Glutamatergic neuron (in vitro differentiated cells): ENCODE results near the gene CLDN20. TPM values are rescaled to one million over a fixed set of nuclear protein-coding genes. Genes with fewer than 3 reads are reported as not detected.

ENCODE experiments used
- DNase-seq: peaks from one replicate; pipeline ENCODE4 v3.0.0; 2022
- H3K27ac Mint-ChIP-seq: one replicate; pipeline ENCODE4 v1.8.0; 2020; ENCODE audit warnings: mild to moderate bottlenecking, mixed read lengths, inconsistent platforms; ENCODE audit not compliant: unreplicated experiment
- H3K27me3 Mint-ChIP-seq: one replicate; pipeline ENCODE4 v1.8.0; 2020; ENCODE audit warnings: mild to moderate bottlenecking, moderate library complexity, mixed read lengths, inconsistent platforms; ENCODE audit not compliant: unreplicated experiment
- H3K36me3 Mint-ChIP-seq: one replicate; pipeline ENCODE4 v1.8.0; 2020; ENCODE audit warnings: mild to moderate bottlenecking, mixed read lengths, inconsistent platforms; ENCODE audit not compliant: unreplicated experiment
- H3K4me1 Mint-ChIP-seq: one replicate; pipeline ENCODE4 v1.8.0; 2020; ENCODE audit warnings: mild to moderate bottlenecking, low read depth, mixed read lengths, inconsistent platforms; ENCODE audit not compliant: unreplicated experiment
- H3K4me3 Mint-ChIP-seq: one replicate; pipeline ENCODE4 v1.8.0; 2020; ENCODE audit warnings: mild to moderate bottlenecking, mixed read lengths, inconsistent platforms; ENCODE audit not compliant: unreplicated experiment
- H3K9me3 Mint-ChIP-seq: one replicate; pipeline ENCODE4 v1.8.0; 2020; ENCODE audit warnings: mild to moderate bottlenecking, moderate library complexity, mixed read lengths, inconsistent platforms; ENCODE audit not compliant: unreplicated experiment
- total RNA-seq: library from RNA; stranded (reverse); fragmentation: NEBNext Ultra II Directional; extraction: Animal tissue kit (Norgen Biotek cat#: 25700); gene quantifications from one replicate; pipeline ENCODE4 v1.2.1, GENCODE V29; 2021; ENCODE audit not compliant: unreplicated experiment
- TF ChIP-seq, protein P1 (sequence below): fragments of 200-600 bp; sonication (generic); IDR thresholded peaks from one replicate; pipeline ENCODE4 v1.5.0; 2021; ENCODE audit not compliant: partially characterized antibody, unreplicated experiment

Gene CLDN20
- total RNA-seq, 1 donor from 2014 or later: not detected

DNA sequence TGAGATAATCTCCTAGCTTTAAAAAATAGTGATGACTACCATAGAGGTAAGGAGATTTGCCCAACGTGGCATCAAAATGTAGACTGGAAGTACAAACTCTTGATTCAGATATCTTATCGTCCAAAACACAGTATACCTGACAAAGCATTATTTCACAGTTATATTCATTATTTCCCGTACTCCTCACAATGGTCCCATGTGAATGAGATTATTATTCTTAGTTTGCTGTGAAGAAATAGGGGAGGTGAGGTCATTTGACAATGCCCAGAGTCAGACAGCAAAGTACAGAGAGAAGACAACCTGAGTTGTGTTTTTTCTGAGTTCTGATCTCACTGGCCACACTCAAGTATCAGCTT lies 51.7 kb downstream of the CLDN20 start:
- H3K4me1 Mint-ChIP-seq: peaks cover 8% of the 10 kb centered on the region
- peak overlapping the region; percentile 89 for H3K4me3 Mint-ChIP-seq
- H3K27ac Mint-ChIP-seq: no peak overlapping the region
- TF ChIP-seq, protein P1, sequence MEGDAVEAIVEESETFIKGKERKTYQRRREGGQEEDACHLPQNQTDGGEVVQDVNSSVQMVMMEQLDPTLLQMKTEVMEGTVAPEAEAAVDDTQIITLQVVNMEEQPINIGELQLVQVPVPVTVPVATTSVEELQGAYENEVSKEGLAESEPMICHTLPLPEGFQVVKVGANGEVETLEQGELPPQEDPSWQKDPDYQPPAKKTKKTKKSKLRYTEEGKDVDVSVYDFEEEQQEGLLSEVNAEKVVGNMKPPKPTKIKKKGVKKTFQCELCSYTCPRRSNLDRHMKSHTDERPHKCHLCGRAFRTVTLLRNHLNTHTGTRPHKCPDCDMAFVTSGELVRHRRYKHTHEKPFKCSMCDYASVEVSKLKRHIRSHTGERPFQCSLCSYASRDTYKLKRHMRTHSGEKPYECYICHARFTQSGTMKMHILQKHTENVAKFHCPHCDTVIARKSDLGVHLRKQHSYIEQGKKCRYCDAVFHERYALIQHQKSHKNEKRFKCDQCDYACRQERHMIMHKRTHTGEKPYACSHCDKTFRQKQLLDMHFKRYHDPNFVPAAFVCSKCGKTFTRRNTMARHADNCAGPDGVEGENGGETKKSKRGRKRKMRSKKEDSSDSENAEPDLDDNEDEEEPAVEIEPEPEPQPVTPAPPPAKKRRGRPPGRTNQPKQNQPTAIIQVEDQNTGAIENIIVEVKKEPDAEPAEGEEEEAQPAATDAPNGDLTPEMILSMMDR: no peak
- DNase-seq: no peak
- peaks cover 7% of the 10 kb centered on the region for H3K36me3 Mint-ChIP-seq
- peaks cover 6% of the 10 kb centered on the region for H3K27me3 Mint-ChIP-seq
- H3K9me3 Mint-ChIP-seq: peaks cover 6% of the 10 kb centered on the region

DNA sequence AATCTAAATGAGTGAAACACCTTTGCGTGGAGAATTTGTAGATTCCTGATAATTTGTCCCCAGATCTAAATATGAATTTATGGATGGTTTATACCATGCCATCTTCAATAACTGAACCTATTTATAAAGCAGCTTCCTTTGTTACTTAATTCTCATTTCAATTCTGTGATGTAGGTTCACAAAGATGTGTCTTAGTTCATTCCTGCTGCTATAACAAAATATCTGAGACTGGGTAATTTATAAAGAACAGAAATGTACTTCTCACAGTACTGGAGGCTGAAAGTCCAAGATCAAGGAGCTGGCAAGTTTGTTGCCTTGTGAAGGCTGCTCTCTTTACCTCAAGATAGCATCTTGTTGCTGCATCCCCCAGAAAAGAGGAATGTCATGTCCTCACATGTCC lies 52.6 kb downstream of the CLDN20 start:
- peak overlapping the region; percentile 44 for H3K27ac Mint-ChIP-seq
- peaks cover 6% of the 10 kb centered on the region for H3K9me3 Mint-ChIP-seq

DNA sequence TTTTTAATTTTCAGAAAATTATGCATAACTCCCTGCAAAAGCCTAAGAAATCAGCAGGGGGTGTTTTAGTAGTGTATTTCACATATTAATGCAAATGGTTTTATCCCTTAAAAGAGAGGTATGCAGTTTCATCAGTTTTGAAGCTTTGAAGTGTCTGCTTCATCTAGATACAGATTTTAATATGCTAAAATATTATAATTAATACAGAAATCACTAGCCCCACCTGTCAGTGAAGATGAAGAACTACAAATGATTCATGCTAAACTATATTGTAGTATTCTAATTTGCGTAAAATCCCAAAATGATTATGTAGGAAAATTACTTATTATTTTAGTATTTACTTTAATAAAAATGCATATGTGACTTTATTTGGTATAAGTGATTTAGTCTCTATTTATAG lies 53.4 kb downstream of the CLDN20 start:
- TF ChIP-seq, protein P1: peak; percentile 40
- Mint-ChIP-seq H3K36me3 (peaks cover 7% of the 10 kb centered on the region), H3K4me1 (peaks cover 8% of the 10 kb centered on the region), H3K27me3 (peaks cover 6% of the 10 kb centered on the region), H3K9me3 (peaks cover 6% of the 10 kb centered on the region), H3K27ac (no peak overlapping the region), H3K4me3 (no peak overlapping the region)
- DNase-seq: no peak

More for the DNA sequence above, 52.6 kb downstream of the CLDN20 start:
- Mint-ChIP-seq H3K36me3 (peaks cover 7% of the 10 kb centered on the region), H3K4me1 (peaks cover 8% of the 10 kb centered on the region), H3K27me3 (peaks cover 6% of the 10 kb centered on the region), H3K4me3 (peak overlapping the region; percentile 1)
- TF ChIP-seq, protein P1: no peak
- DNase-seq: no peak

GRCh38 chr6:155319902-155320301 lies 56.1 kb downstream of the CLDN20 start:
- no peak overlapping the region for H3K4me3 Mint-ChIP-seq

GRCh38 chr6:155324172-155324571 lies 60.4 kb downstream of the CLDN20 start:
- H3K27ac Mint-ChIP-seq: no peak overlapping the region
- TF ChIP-seq, protein P1: no peak

More at GRCh38 chr6:155319902-155320301, 56.1 kb downstream of the CLDN20 start:
- Mint-ChIP-seq H3K4me1 (peaks cover 6% of the 10 kb centered on the region), H3K36me3 (peaks cover 7% of the 10 kb centered on the region), H3K27me3 (peaks cover 4% of the 10 kb centered on the region), H3K27ac (no peak overlapping the region), H3K9me3 (peaks cover 4% of the 10 kb centered on the region)
- DNase-seq: no peak
- TF ChIP-seq, protein P1: no peak

More at GRCh38 chr6:155324172-155324571, 60.4 kb downstream of the CLDN20 start:
- no peak overlapping the region for H3K4me3 Mint-ChIP-seq
- H3K4me1 Mint-ChIP-seq: peaks cover 8% of the 10 kb centered on the region
- DNase-seq: no peak
- H3K9me3 Mint-ChIP-seq: no peaks in the 10 kb centered on the region
- peaks cover 2% of the 10 kb centered on the region for H3K27me3 Mint-ChIP-seq
- H3K36me3 Mint-ChIP-seq: peaks cover 7% of the 10 kb centered on the region
